ELR (cell line): ENCODE data around the gene ZNF594.
"Not testable (repeated sequence)": the region's sequence is repeated elsewhere in the genome, so short reads cannot be mapped to it uniquely, and the experiment has no call there.

Experiments used
- DNase-seq: peaks from one replicate; pipeline ENCODE4 v3.0.0-alpha.2; 2015; ENCODE audit warnings: low read depth

The ZNF594 gene

GRCh38 chr17:5191541-5192417, at the start of gene ZNF594:
Gene ZNF594, minus strand, starts transcription at chr17:5191868. Its CDS starts 7,612 bp downstream, at chr17:5184256.
- DNase-seq: peak; percentile 96

- not testable (repeated sequence) for DNase-seq
These were observed 48.1 kb upstream of the ZNF594 start for GRCh38 chr17:5239769-5240168.

DNA sequence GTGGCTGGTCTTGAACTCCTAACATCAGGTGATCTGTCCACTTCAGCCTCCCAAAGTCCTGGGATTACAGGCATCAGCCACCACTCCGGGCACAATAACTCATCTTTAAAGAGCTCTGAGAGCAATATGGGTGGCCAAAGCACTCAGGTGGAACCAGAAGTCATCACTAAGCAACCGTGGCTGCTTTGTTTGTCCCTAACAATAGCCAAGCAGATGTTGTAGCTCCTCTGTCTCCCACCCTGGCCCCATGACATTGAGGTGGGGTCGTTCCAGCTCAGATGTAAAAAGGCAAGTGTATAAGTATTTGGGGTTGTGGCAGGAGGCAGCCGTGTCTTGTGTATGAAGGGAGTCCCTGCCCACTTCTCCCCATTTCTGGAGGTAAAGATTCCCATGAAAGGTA, 46.7 kb upstream of the ZNF594 start:
- no peak for DNase-seq

- peak; percentile 80 for DNase-seq
These were observed 45.9 kb upstream of the ZNF594 start for GRCh38 chr17:5237541-5238016.

DNA sequence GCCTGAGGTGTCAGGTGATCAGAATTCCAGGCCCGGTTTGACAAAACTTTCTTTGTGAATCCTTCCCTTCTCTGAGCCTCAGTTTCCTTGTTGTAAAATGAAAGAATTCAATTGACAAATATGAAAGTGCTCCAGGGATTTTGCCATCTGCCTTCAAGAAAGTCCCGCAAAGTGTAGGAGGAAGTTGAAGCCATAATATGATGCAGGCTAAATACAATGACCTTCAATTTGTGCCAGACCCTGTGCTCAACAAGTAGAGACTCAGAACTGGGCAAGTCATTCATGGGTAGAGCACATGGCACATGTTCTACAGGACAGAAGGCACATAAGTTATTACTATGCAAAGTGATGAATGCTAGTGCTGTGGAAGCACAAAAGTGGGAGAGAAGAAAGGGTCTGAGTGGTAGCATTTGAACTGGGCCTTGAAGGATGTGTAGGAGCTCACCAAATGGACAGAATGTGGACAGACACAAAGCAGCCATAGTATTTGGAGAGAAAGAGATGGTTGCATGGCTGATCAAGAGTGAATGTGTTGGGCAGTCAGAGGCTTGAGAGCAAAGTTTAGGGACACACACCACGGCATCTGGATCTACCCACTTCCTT, 45.4 kb upstream of the ZNF594 start:
- no peak for DNase-seq

DNA sequence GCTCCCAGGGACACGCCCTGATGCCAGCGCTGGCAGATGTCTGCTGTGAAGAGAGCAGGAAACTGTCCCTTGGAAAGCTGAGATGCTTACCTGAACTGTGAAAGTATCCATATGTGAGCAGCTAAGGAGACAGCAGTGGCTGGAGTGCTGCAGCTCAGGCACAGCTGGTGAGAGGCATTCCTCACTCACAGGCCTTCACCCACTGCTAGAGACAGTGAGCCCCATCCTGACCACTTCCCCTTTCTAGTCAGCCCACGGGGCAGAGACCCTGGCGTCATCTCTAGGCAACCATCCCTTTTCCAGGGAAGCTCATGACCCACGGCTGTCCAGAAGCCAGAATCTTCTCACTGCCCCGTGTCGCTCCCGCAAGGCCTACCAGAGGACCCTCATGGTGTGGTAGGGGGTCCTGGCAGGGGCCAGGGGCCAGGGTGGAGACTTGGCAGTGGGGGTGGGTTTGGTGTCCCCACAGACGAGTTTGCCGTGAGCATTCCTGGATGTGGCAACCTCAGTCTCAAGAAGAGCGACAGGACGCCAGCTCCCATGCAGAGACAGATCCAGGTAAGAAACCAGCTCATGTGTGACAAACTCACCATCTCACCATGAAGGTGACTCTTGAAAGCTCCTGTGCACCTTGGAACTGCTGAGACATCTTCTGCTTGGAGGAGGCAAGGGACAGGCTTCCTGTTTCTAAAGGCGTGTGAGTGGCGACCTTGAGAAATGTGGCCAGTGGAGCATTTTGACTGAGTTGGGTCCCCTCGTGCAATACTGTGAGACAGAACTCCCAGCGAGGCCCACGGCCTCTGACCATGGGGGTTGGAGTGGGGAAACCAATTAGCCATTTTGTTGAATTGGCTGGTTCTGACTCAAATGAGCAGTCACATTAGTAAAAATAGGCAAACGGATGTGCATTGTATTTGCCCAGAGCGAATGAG, 43.2 kb upstream of the ZNF594 start, which contains the start of gene SCIMP:
TSS of gene SCIMP (minus strand) at position 216 of the 932 bp plus-strand sequence. CDS start at position 111, 105 bp downstream.
- no peak for DNase-seq

DNA sequence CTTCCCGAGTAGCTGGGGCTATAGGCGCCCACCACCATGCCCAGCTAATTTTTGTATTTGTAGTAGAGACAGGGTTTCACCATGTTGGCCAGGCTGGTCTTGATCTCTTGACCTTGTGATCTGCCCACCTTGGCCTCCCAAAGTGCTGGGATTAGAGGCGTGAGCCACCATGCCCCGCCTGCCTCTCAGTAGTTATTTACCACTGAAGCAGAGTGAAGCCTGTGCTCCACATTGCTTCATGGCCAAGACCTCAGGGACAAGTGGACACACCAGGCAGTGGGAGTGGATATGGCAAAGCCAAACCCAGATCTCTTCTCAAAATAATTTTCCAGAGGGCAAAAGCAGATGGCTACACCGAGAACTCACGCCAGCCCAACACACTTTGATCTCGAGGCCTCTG, 41.8 kb upstream of the ZNF594 start:
- not testable (repeated sequence) for DNase-seq

DNA sequence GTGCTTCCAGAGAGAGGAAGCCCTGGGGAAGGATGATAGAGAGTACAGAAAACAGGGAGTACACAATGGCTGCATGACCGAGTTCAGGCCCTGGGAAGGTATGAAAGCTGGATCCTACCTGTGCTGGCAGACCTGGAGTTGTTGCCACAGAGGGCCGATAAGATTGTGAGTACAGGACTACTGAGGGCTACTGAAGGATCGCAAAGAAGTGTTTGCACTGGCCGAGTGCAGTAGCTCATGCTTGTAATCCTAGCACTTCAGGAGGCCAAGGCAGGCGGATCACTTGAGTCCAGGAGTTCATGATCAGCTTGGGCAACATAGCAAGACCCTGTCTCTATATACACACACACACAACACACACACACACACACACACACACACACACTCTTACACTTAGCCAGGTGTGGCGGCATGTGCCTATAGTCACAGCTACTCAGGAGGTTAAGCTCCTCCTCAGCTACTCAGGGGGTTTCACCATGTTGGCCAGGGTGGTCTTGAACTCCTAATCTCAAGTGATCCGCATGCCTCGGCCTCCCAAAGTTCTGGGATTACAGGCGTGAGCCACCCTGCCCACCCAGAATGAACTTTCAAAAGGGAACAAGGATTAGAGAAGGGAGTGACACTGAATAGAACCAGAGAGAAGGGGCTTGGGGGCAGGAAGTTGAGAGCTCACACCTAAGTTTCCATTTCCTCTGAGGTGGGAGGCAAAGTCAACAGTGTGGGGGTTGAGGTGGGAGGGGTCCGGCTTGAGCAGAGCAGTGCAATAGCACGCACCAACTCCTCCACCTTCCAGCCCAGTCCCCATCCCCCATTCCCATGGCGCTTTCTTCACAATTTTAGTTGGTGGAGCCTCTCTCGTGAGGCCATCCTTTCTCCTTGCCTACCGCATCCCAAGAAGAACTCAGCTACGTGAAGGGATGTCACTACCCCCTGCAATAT, 35.5 kb upstream of the ZNF594 start:
- no peak for DNase-seq

DNA sequence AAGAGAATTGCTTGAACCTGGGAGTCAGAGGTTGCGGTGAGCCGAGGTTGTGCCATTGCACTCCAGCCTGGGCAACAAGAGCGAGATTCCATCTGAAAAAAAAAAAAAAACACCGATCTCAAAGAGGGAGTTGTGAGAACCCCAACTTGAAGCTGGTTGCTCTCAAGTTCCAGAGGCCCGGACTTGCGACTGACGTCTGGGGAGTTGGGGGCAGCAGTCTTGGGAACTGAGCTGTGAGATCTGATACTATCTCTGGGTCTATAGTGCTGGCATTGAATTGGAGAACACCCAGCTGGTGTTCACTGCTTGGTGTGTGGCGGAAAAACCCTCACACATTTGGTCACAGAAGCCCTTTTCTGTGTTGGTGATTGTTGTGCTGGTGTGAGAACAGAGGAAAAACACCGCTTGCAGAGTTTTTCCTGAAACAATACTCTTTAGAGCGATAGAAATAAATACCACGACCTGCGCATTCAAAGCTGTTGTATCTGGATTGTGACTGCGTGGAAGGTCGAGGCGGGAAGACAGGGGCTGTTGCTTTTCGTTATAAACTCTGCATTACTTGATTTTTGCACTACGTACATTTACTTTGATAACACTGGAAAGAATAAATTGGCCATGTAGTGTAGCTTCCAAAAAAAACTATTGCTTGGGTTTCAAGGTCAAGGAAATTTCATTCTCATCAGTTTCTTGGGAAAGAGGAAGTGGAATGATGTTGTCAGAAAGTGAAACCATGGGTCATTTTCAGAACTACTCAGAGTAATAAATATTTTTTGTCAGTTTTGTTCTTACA, 34.2 kb upstream of the ZNF594 start:
- no peak for DNase-seq

DNA sequence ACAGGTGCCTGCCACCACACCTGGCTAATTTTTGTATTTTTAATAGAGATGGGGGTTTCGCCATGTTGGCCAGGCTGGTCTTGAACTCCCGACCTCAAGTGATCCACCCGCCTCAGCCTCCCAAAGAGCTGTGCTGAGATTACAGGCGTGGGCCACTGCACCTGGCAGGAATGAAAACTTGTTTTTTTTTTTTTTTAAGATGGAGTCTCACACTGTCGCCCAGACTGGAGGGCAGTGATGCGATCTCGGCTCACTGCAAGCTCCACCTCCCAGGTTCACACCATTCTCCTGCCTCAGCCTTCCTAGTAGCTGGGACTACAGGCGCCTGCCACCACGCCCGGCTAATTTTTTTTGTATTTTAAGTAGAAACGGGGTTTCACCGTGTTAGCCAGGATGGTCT, 30.2 kb upstream of the ZNF594 start:
- not testable (repeated sequence) for DNase-seq

- no peak for DNase-seq
These were observed 28.4 kb upstream of the ZNF594 start for GRCh38 chr17:5220074-5220473.

GRCh38 chr17:5219536-5219935, 27.9 kb upstream of the ZNF594 start:
- DNase-seq: no peak

DNA sequence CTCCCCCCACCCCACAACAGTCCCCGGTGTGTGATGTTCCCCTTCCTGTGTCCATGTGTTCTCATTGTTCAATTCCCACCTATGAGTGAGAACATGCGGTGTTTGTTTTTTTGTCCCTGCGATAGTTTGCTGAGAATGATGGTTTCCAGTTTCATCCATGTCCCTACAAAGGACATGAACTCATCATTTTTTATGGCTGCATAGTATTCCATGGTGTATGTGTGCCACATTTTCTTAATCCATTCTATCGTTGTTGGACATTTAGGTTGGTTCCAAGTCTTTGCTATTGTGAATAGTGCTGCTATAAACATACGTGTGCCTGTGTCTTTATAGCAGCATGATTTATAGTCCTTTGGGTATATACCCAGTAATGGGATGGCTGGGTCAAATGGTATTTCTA, 25.9 kb upstream of the ZNF594 start:
- not testable (repeated sequence) for DNase-seq

DNA sequence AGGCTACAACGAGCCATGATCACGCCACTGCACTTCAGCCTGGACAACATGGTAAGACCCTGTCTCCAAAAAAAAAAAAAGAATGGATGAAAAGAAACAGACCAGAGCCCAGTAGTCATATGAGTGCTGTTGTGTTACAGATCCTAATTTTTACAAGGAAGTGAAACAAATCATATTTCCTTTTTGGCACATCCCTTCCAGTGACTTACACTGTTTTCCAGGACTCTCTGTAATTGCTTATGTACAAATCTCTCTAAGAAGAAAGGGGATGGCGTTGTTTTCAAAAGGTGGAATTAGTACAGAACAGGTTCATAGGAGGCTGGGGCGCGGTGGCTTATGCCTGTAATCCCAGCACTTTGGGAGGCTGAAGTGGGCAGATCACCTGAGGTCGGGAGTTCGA, 19.8 kb upstream of the ZNF594 start:
- no peak for DNase-seq

GRCh38 chr17:5210614-5211252, 19.1 kb upstream of the ZNF594 start:
- no peak for DNase-seq

- no peak for DNase-seq
These were observed 18.4 kb upstream of the ZNF594 start for GRCh38 chr17:5210091-5210490.

GRCh38 chr17:5209396-5209795, 17.7 kb upstream of the ZNF594 start:
- DNase-seq: peak; percentile 36

- peak; percentile 74 for DNase-seq
These were observed 12.2 kb upstream of the ZNF594 start for GRCh38 chr17:5203908-5204294.

DNA sequence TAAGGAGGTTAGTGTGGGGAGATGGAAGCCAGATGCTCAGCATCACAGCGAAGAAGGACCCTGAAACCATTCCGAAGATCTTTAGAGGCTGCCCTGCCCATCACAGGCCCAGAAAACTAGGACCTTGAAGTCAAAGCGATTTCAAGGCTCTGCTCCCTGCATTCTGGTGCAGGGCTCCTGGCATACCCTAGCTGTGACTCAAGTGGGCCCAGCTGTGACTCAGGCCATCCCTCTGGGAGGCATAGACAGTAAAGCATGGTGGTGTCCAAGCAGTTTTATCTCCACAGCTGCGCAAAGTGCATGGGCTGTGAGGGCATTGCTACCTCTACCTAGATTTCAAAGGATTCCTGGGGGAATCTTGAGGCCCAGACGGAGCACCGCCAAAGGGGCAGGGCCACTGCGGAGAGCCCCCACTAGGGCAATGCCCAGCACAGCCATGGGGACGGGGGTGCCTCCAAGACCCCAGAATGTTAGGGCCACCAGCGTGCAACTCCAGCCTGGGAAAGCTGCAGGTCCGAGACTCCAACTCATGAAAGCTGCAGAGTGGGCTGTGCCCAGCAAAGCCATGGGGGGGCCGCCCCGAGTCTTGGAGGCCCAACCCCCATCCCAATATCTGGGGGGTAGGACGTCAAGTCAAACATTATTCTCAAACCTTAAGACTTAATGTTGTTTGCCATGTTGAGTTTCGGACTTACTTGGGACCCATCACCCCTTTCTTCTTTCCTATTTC, 11.7 kb upstream of the ZNF594 start:
- DNase-seq: peak; percentile 65
